Mesodermal cell (in vitro differentiated cells): ENCODE data around the gene COPS2.

Experiments used
- H3K27ac ChIP-seq: 2 replicates; pipeline ENCODE4 v1.7.0; 2013; ENCODE audit warnings: mild to moderate bottlenecking, low read depth, low read length, moderate library complexity; ENCODE audit not compliant: severe bottlenecking
- H3K36me3 ChIP-seq: 2 replicates; pipeline ENCODE4 v1.7.1; 2013; ENCODE audit warnings: mild to moderate bottlenecking, low read length, moderate library complexity; ENCODE audit not compliant: control insufficient read depth, insufficient read depth
- H3K4me1 ChIP-seq: one replicate; pipeline ENCODE4 v1.7.1; 2013; ENCODE audit warnings: mild to moderate bottlenecking, low read length; ENCODE audit not compliant: insufficient read depth, control insufficient read depth, poor library complexity, severe bottlenecking
- H3K4me3 ChIP-seq: 2 replicates; pipeline ENCODE4 v1.7.0; 2013; ENCODE audit warnings: low read length, control low read depth, mild to moderate bottlenecking; ENCODE audit not compliant: insufficient read depth, poor library complexity, severe bottlenecking; ENCODE audit errors: extremely low read depth
- H3K9me3 ChIP-seq: 2 replicates; pipeline ENCODE4 v1.7.1; 2013; ENCODE audit warnings: mild to moderate bottlenecking, low read length, moderate library complexity; ENCODE audit not compliant: control insufficient read depth
- WGBS, 2 experiments: methylation state at CpG; one replicate each; pipeline ENCODE4 v1.1.5; 2013; ENCODE audit warnings: missing lambda C conversion rate in 2 of 2; ENCODE audit not compliant: insufficient coverage in 2 of 2; 5-methylcytosine and 5-hydroxymethylcytosine counted together

Gene COPS2

GRCh38 chr15:49135342-49135857 lies 20.0 kb downstream of the COPS2 start:
- no peak overlapping the region for H3K4me3 ChIP-seq
- peaks cover 13% of the 10 kb centered on the region for H3K4me1 ChIP-seq
- WGBS, 2 experiments, result 100% methylated on average over 1 to 2 of the region's 2 CpGs
- no peak overlapping the region for H3K27ac ChIP-seq
- H3K36me3 ChIP-seq, result peaks cover 64% of the 10 kb centered on the region
- no peaks in the 10 kb centered on the region for H3K9me3 ChIP-seq

GRCh38 chr15:49134683-49135341 lies 20.6 kb downstream of the COPS2 start:
- Histone ChIP-seq H3K36me3 (peaks cover 64% of the 10 kb centered on the region), H3K27ac (no peak overlapping the region), H3K4me1 (peaks cover 13% of the 10 kb centered on the region), H3K9me3 (no peaks in the 10 kb centered on the region), H3K4me3 (no peak overlapping the region)
- 80% methylated on average over 1 of the region's 5 CpGs; no CpG with 5 or more reads in 1 of the 2 experiments for WGBS, 2 experiments

- H3K4me1 ChIP-seq, result peaks cover 11% of the 10 kb centered on the region
- H3K27ac ChIP-seq, result no peak overlapping the region
- 97 to 100% methylated on average over 3 of the region's 3 CpGs for WGBS, 2 experiments
- H3K4me3 ChIP-seq, result no peak overlapping the region
- no peaks in the 10 kb centered on the region for H3K9me3 ChIP-seq
- peaks cover 66% of the 10 kb centered on the region for H3K36me3 ChIP-seq
Measured at GRCh38 chr15:49131403-49131802, 24.0 kb downstream of the COPS2 start.

DNA sequence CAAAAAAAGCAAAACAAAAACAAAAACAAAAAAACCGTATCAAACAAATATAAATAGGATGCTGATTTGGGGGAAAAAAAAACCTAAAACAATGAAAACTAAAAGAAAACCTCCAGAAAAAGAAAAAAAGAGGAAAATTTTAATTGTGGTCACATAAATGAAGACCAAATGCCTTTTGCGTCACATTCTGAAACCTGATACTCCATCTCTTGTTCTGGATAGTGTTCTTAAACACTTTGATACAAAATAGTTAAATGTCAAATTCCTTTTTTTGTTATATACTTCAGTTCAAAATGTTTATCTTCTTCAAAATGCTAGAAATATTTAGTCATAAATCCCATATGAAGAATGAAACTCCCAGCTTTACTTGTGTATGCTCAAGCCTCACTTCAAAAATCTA lies 31.0 kb downstream of the COPS2 start:
- Histone ChIP-seq H3K4me3 (no peak overlapping the region), H3K9me3 (no peaks in the 10 kb centered on the region), H3K36me3 (peaks cover 40% of the 10 kb centered on the region), H3K27ac (no peak overlapping the region), H3K4me1 (no peaks in the 10 kb centered on the region)
- WGBS, 2 experiments, result no CpG with 5 or more reads among the region's 2 CpGs

GRCh38 chr15:49122541-49123062 lies 32.8 kb downstream of the COPS2 start:
- H3K4me3 ChIP-seq, result no peak overlapping the region
- no peaks in the 10 kb centered on the region for H3K4me1 ChIP-seq
- no peak overlapping the region for H3K27ac ChIP-seq
- H3K36me3 ChIP-seq, result peaks cover 35% of the 10 kb centered on the region
- WGBS, 2 experiments, result no CpG with 5 or more reads among the region's 1 CpG
- no peaks in the 10 kb centered on the region for H3K9me3 ChIP-seq

GRCh38 chr15:49121901-49122300 lies 33.5 kb downstream of the COPS2 start:
- no peaks in the 10 kb centered on the region for H3K4me1 ChIP-seq
- no peak overlapping the region for H3K27ac ChIP-seq
- WGBS, 2 experiments, result no CpG with 5 or more reads among the region's 1 CpG
- H3K9me3 ChIP-seq, result no peaks in the 10 kb centered on the region
- H3K36me3 ChIP-seq, result peaks cover 28% of the 10 kb centered on the region
- H3K4me3 ChIP-seq, result no peak overlapping the region

DNA sequence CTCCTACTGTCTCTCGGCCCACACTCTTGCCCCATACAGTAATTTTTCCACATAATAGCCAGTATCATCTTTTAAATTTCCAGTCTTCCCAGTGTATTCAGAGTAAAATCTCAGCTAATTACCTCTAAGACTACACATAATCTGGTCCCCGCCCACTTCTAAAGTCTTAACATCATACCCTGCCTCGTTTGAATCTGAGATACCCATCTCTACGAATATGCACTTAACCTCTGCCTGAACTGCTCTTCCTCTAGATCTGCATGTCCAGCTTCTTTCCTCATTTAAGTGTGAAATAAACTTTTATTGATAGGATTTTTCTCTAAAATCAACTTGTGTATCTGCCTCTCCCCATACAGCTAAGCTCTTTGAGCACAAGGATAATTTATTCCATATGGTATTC lies 34.6 kb downstream of the COPS2 start:
- Histone ChIP-seq H3K4me3 (no peak overlapping the region), H3K4me1 (no peaks in the 10 kb centered on the region), H3K27ac (no peak overlapping the region), H3K36me3 (peaks cover 25% of the 10 kb centered on the region), H3K9me3 (no peaks in the 10 kb centered on the region)
- 91 to 93% methylated on average over 4 of the region's 4 CpGs for WGBS, 2 experiments

GRCh38 chr15:49116108-49116857 lies 39.1 kb downstream of the COPS2 start:
- no peak overlapping the region for H3K27ac ChIP-seq
- no CpG with 5 or more reads among the region's 4 CpGs for WGBS, 2 experiments

GRCh38 chr15:49115062-49115461 lies 40.3 kb downstream of the COPS2 start:
- no peaks in the 10 kb centered on the region for H3K9me3 ChIP-seq
- no peaks in the 10 kb centered on the region for H3K4me1 ChIP-seq
- H3K36me3 ChIP-seq, result peaks cover 34% of the 10 kb centered on the region
- no peak overlapping the region for H3K4me3 ChIP-seq
- no peak overlapping the region for H3K27ac ChIP-seq
- WGBS, 2 experiments, result no CpG with 5 or more reads among the region's 2 CpGs

More at GRCh38 chr15:49116108-49116857, 39.1 kb downstream of the COPS2 start:
- Histone ChIP-seq H3K4me1 (no peaks in the 10 kb centered on the region), H3K4me3 (no peak overlapping the region), H3K36me3 (peaks cover 30% of the 10 kb centered on the region), H3K9me3 (no peaks in the 10 kb centered on the region)

DNA sequence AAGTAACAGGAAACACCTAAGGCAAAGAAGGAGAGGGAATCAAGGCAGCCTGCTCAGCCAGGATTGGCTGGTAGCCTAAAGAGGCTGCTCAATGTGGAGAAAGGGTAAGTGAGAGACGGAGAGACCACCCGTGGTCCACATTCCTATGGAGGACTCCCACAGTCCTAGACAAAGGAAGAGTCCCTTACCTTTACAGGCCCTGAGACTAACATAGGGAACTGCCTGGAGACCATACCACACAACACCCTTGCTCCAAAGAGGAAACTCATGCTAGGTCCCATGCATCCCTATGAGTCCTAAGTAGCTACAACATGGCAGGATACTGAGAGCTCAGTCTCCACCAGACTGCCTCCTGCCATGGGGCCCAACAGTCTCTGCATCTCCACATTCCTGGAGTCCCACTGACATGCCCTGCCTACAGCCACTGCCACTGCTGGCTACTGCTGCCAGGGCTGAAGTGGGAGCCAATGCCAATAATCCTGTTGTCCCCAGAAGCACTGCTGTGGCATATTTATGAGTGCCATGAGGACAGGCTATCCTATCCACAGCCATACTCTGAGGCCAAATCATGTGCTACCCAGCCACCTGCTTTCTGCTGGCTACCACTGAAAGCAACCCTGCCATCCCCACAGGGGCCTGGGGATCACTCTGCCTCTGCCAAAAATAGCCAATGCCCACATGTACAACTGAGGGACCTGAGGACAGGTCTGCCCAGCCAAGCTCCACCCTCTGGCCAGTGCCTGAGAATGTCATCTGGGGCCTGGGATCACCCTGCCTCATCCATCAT lies 45.0 kb downstream of the COPS2 start:
- WGBS, 2 experiments, result 60% methylated on average over 1 of the region's 2 CpGs; no CpG with 5 or more reads in 1 of the 2 experiments
- Histone ChIP-seq H3K4me3 (no peak overlapping the region), H3K9me3 (no peaks in the 10 kb centered on the region), H3K27ac (no peak overlapping the region), H3K4me1 (no peaks in the 10 kb centered on the region), H3K36me3 (peaks cover 40% of the 10 kb centered on the region)
